HAP-1 (cell line): Measurements from ENCODE around the gene PLSCR3.

Experiments
- DNase-seq, 2 experiments: peaks; one replicate each; pipeline ENCODE4 v3.0.0-alpha.2; 2016 to 2020; ENCODE audit warnings: low spot score in 2 of 2
- H3K27me3 ChIP-seq: fragments of 250-450 bp; sonication (Bioruptor Pico); 2 replicates; pipeline ENCODE4 v1.5.1; 2020; ENCODE audit warnings: low read depth, mild to moderate bottlenecking, moderate library complexity
- H3K36me3 ChIP-seq: fragments of 250-450 bp; sonication (Bioruptor Pico); replicated peaks from 2 replicates; pipeline ENCODE4 v1.5.1; 2020; ENCODE audit warnings: mild to moderate bottlenecking
- H3K4me1 ChIP-seq: fragments of 250-450 bp; sonication (Bioruptor Pico); 2 replicates; pipeline ENCODE4 v1.5.1; 2020; ENCODE audit warnings: mild to moderate bottlenecking
- H3K4me3 ChIP-seq: fragments of 250-450 bp; sonication (Bioruptor Pico); 2 replicates; pipeline ENCODE4 v1.5.1; 2020; ENCODE audit warnings: mild to moderate bottlenecking, moderate library complexity
- H3K9me3 ChIP-seq: fragments of 250-450 bp; sonication (Bioruptor Pico); 2 replicates; pipeline ENCODE4 v1.5.1; 2020; ENCODE audit warnings: mild to moderate bottlenecking, moderate library complexity
- in situ Hi-C: fragments of 300-500 bp; cut with MboI; formaldehyde crosslinking; loops from 3 replicates; pipeline ENCODE4 v1.14.3; 2020; ENCODE audit warnings: low sequenced_read_pairs, inconsistent platforms, mixed read lengths

Gene PLSCR3

GRCh38 chr17:7351665-7352502, 42.4 kb downstream of the PLSCR3 start, which contains the start of gene KCTD11:
Gene KCTD11, plus strand, starts transcription at chr17:7352162.
- Histone ChIP-seq H3K9me3 (no peaks in the 10 kb centered on the region), H3K27me3 (no peaks in the 10 kb centered on the region), H3K36me3 (no peaks in the 10 kb centered on the region), H3K4me3 (peak within 1 kb of the TSS; percentile 34), H3K4me1 (peaks cover 3% of the 10 kb centered on the region; the same call in 1 of the 2 replicates)
- DNase-seq = peak; percentile 3 to 71
- in situ Hi-C loops = no loop called here

- H3K27me3 ChIP-seq = no peaks in the 10 kb centered on the region
- no peak for DNase-seq
- no peak overlapping the region for H3K4me3 ChIP-seq
- H3K9me3 ChIP-seq = no peaks in the 10 kb centered on the region
- H3K4me1 ChIP-seq = no peaks in the 10 kb centered on the region
- no peaks in the 10 kb centered on the region for H3K36me3 ChIP-seq
- in situ Hi-C loops = loop anchor here (5.0 kb wide), 1 partner anchor 66 kb away; the partner anchor contains the start of gene SLC2A4
These were observed 45.7 kb downstream of the PLSCR3 start for GRCh38 chr17:7348478-7349242.

GRCh38 chr17:7347630-7348477, 46.5 kb downstream of the PLSCR3 start:
- H3K9me3 ChIP-seq = no peaks in the 10 kb centered on the region
- in situ Hi-C loops = loop anchor here (5.0 kb wide), 1 partner anchor 66 kb away; the partner anchor contains the start of gene SLC2A4
- H3K4me1 ChIP-seq = no peaks in the 10 kb centered on the region
- no peak for DNase-seq
- no peaks in the 10 kb centered on the region for H3K27me3 ChIP-seq
- no peak overlapping the region for H3K4me3 ChIP-seq
- H3K36me3 ChIP-seq = no peaks in the 10 kb centered on the region

GRCh38 chr17:7346761-7347614, 47.3 kb downstream of the PLSCR3 start:
- in situ Hi-C loops = loop anchor here (5.0 kb wide), 1 partner anchor 65 kb away; the partner anchor contains the start of gene SLC2A4
- Histone ChIP-seq H3K9me3 (no peaks in the 10 kb centered on the region), H3K36me3 (no peaks in the 10 kb centered on the region)

GRCh38 chr17:7343250-7343649, 51.1 kb downstream of the PLSCR3 start:
- Histone ChIP-seq H3K36me3 (no peaks in the 10 kb centered on the region), H3K4me3 (no peak overlapping the region), H3K9me3 (no peaks in the 10 kb centered on the region), H3K4me1 (no peaks in the 10 kb centered on the region), H3K27me3 (no peaks in the 10 kb centered on the region; the same call in 1 of the 2 replicates)
- in situ Hi-C loops = no loop called here
- DNase-seq = no peak

More at GRCh38 chr17:7346761-7347614, 47.3 kb downstream of the PLSCR3 start:
- H3K27me3 ChIP-seq = no peaks in the 10 kb centered on the region
- no peak for DNase-seq
- no peak overlapping the region for H3K4me3 ChIP-seq
- no peaks in the 10 kb centered on the region for H3K4me1 ChIP-seq

GRCh38 chr17:7341842-7342241, 52.5 kb downstream of the PLSCR3 start:
- H3K36me3 ChIP-seq = no peaks in the 10 kb centered on the region
- DNase-seq = no peak
- H3K27me3 ChIP-seq = no peaks in the 10 kb centered on the region; the same call in 1 of the 2 replicates
- H3K9me3 ChIP-seq = no peaks in the 10 kb centered on the region
- in situ Hi-C loops = no loop called here
- no peaks in the 10 kb centered on the region for H3K4me1 ChIP-seq
- H3K4me3 ChIP-seq = no peak overlapping the region

GRCh38 chr17:7340179-7340578, 54.1 kb downstream of the PLSCR3 start:
- Histone ChIP-seq H3K4me3 (no peak overlapping the region), H3K36me3 (no peaks in the 10 kb centered on the region), H3K9me3 (no peaks in the 10 kb centered on the region), H3K27me3 (no peaks in the 10 kb centered on the region; the same call in 1 of the 2 replicates), H3K4me1 (no peaks in the 10 kb centered on the region)
- DNase-seq = no peak
- in situ Hi-C loops = no loop called here
